Osteocyte (in vitro differentiated cells): ENCODE data around the gene TGFA. TPM values are rescaled to one million over a fixed set of nuclear protein-coding genes. Genes with fewer than 3 reads are reported as not detected.

Source experiments
- DNase-seq: peaks from one replicate; pipeline ENCODE4 v3.0.0; 2021; ENCODE audit warnings: mixed read lengths; ENCODE audit not compliant: unreplicated experiment; ENCODE audit errors: extremely low spot score
- H3K27ac Mint-ChIP-seq: one replicate; pipeline ENCODE4 v1.8.0; 2021; ENCODE audit warnings: mild to moderate bottlenecking, mixed read lengths; ENCODE audit not compliant: unreplicated experiment
- H3K27me3 Mint-ChIP-seq: one replicate; pipeline ENCODE4 v1.8.0; 2021; ENCODE audit warnings: mixed read lengths; ENCODE audit not compliant: unreplicated experiment
- H3K36me3 Mint-ChIP-seq: one replicate; pipeline ENCODE4 v1.8.0; 2021; ENCODE audit warnings: mixed read lengths; ENCODE audit not compliant: unreplicated experiment
- H3K4me1 Mint-ChIP-seq: one replicate; pipeline ENCODE4 v1.8.0; 2021; ENCODE audit warnings: mixed read lengths; ENCODE audit not compliant: unreplicated experiment
- H3K4me3 Mint-ChIP-seq: one replicate; pipeline ENCODE4 v1.8.0; 2021; ENCODE audit warnings: mild to moderate bottlenecking, moderate library complexity, mixed read lengths; ENCODE audit not compliant: unreplicated experiment
- H3K9me3 Mint-ChIP-seq: one replicate; pipeline ENCODE4 v1.8.0; 2021; ENCODE audit warnings: mixed read lengths; ENCODE audit not compliant: unreplicated experiment
- CTCF ChIP-seq: fragments of 200-600 bp; sonication (generic); IDR thresholded peaks from 2 replicates; pipeline ENCODE4 v1.5.0; 2021; ENCODE audit warnings: antibody characterized with exemption, mild to moderate bottlenecking, moderate library complexity
- total RNA-seq: library from RNA; stranded (reverse); gene quantifications from 2 replicates; pipeline ENCODE4 v1.2.1, GENCODE V29; 2021

The TGFA gene
- total RNA-seq, 1 donor from 2014 or later = 0.08 TPM

- Mint-ChIP-seq H3K4me3 (no peak overlapping the region), H3K36me3 (no peaks in the 10 kb centered on the region), H3K27ac (no peak overlapping the region), H3K9me3 (no peaks in the 10 kb centered on the region), H3K4me1 (no peaks in the 10 kb centered on the region), H3K27me3 (peaks cover 7% of the 10 kb centered on the region)
- no peak for DNase-seq
- TF ChIP-seq CTCF = no peak
Measured at GRCh38 chr2:70433315-70433714, 120.3 kb downstream of the TGFA start.

GRCh38 chr2:70431716-70432347 lies 121.8 kb downstream of the TGFA start:
- no peak for TF ChIP-seq CTCF
- Mint-ChIP-seq H3K4me1 (no peaks in the 10 kb centered on the region), H3K27ac (no peak overlapping the region), H3K4me3 (no peak overlapping the region), H3K36me3 (no peaks in the 10 kb centered on the region), H3K27me3 (peaks cover 6% of the 10 kb centered on the region), H3K9me3 (no peaks in the 10 kb centered on the region)
- DNase-seq = no peak

- peaks cover 1% of the 10 kb centered on the region for H3K27me3 Mint-ChIP-seq
- H3K4me3 Mint-ChIP-seq = no peak overlapping the region
- H3K36me3 Mint-ChIP-seq = no peaks in the 10 kb centered on the region
- no peak for DNase-seq
- no peak overlapping the region for H3K27ac Mint-ChIP-seq
- H3K9me3 Mint-ChIP-seq = no peaks in the 10 kb centered on the region
- TF ChIP-seq CTCF = no peak
- no peaks in the 10 kb centered on the region for H3K4me1 Mint-ChIP-seq
Measured at GRCh38 chr2:70426341-70426740, 127.3 kb downstream of the TGFA start.

- Mint-ChIP-seq H3K27ac (no peak overlapping the region), H3K4me3 (no peak overlapping the region), H3K9me3 (no peaks in the 10 kb centered on the region), H3K27me3 (peaks cover 3% of the 10 kb centered on the region), H3K4me1 (no peaks in the 10 kb centered on the region), H3K36me3 (no peaks in the 10 kb centered on the region)
- no peak for TF ChIP-seq CTCF
- no peak for DNase-seq
Measured at GRCh38 chr2:70425682-70426301, 127.8 kb downstream of the TGFA start.

- Mint-ChIP-seq H3K27me3 (peaks cover 16% of the 10 kb centered on the region), H3K9me3 (no peaks in the 10 kb centered on the region), H3K4me3 (no peak overlapping the region), H3K4me1 (no peaks in the 10 kb centered on the region), H3K36me3 (no peaks in the 10 kb centered on the region), H3K27ac (no peak overlapping the region)
- no peak for DNase-seq
- TF ChIP-seq CTCF = no peak
Measured at GRCh38 chr2:70420740-70421139, 132.9 kb downstream of the TGFA start.
